ENCODE measurements around the gene SLC8A3.

SLC8A3 gene

DNA sequence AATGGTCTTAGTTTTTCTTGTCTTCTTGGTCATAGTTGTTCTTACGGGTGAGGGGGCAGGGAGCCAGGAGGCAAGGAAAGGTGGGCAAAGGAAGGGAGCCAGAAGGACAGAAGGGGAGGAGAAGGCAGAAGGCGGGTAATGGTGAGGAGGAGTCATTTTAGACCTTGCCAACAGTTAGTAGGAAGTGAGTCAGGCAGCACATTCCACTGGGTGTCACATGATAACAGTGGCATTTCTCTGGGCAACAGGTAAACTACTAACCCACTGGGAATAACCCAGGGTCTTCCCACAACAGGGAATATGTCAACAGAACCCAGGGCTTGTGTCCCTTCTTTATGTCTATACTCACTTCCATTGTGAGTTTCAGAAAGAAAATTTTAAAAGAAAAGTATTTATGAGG, 127.6 kb downstream of the SLC8A3 start:
- Histone ChIP-seq H3K9me3 (replicated peaks in 1 of 2; ENCODE audit: control insufficient read depth in 2 of 2, insufficient read depth in 1 of 2, low read depth in 1 of 2, low read length in 2 of 2) (no peaks in the 10 kb centered on the region), H3K27ac (replicated peaks; ENCODE audit: low read length) (no peak overlapping the region), H3K4me1 (ENCODE audit: control insufficient read depth in 2 of 2, insufficient read depth in 1 of 2, low read depth in 1 of 2, low read length in 2 of 2) (no peaks in the 10 kb centered on the region), H2BK15ac (ENCODE audit: low read length) (no peak overlapping the region), H2BK120ac (ENCODE audit: low read depth, low read length) (no peak overlapping the region), H2AFZ (ENCODE audit: low read length) (no peak overlapping the region), H3K36me3 (replicated peaks in 1 of 2; ENCODE audit: control insufficient read depth in 2 of 2, insufficient read depth in 2 of 2, low read length in 2 of 2) (no peaks in the 10 kb centered on the region), H3K9ac (ENCODE audit: low read depth, low read length, poor library complexity) (no peak overlapping the region), H3K79me1 (ENCODE audit: low read depth, low read length) (no peaks in the 10 kb centered on the region), H2BK5ac (ENCODE audit: low read length) (no peak overlapping the region), H2AK5ac (ENCODE audit: low read depth, low read length) (no peak overlapping the region), H3K14ac (ENCODE audit: low read length) (no peak overlapping the region), H2BK12ac (ENCODE audit: low read length) (no peak overlapping the region), H3K4me2 (ENCODE audit: insufficient read depth, low read length, poor library complexity, severe bottlenecking) (no peak overlapping the region), H3K4me3 (ENCODE audit: low read length in 2 of 2) (no peak overlapping the region), H4K91ac (ENCODE audit: low read depth, low read length, poor library complexity) (no peak overlapping the region), H3K4ac (ENCODE audit: low read length) (no peak overlapping the region), H3K27me3 (ENCODE audit: control insufficient read depth in 3 of 3, insufficient read depth in 3 of 3, low read depth in 1 of 3, low read length in 3 of 3) (peaks cover 0 to 28% (median 0%) of the 10 kb centered on the region in 3 experiments), H4K8ac (ENCODE audit: low read depth, low read length) (no peak overlapping the region), H3K23ac (ENCODE audit: low read depth, low read length, poor library complexity) (no peak overlapping the region), H3K18ac (ENCODE audit: low read length) (no peak overlapping the region)
- WGBS, 2 donors (ENCODE audit: extremely low coverage in 2 of 2, insufficient read length in 2 of 2, insufficient replicate concordance in 1 of 2): no CpG with 5 or more reads among the region's 2 CpGs
- DNase-seq (ENCODE audit: low spot score): no peak

DNA sequence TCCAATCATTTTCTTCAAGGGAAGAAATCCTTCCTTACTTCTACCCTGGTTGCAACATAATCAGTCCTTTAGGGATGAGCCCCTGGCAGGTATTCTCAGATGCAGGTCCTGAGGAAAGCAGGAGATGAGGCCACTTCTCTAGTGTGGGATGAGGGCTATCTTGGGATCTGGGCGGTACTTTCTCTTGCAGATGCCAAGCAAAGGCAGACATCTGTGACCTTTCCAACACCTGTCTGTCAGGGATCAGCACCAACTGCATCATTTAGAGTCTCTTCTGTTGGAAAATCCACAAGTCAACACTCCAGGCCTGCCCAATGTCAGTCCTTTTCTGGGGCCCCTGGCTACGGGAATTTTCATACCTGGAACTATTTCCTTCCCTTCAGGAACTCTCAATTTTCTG, 129.2 kb downstream of the SLC8A3 start:
- no peak overlapping the region for H3K4ac ChIP-seq (ENCODE audit: low read length)
- no peak overlapping the region for H3K4me3 ChIP-seq (ENCODE audit: low read length in 2 of 2)
- H3K36me3 ChIP-seq (replicated peaks in 1 of 2; ENCODE audit: control insufficient read depth in 2 of 2, insufficient read depth in 2 of 2, low read length in 2 of 2): no peaks in the 10 kb centered on the region
- DNase-seq (ENCODE audit: low spot score): no peak
- no peaks in the 10 kb centered on the region for H3K79me1 ChIP-seq (ENCODE audit: low read depth, low read length)
- no peak overlapping the region for H4K91ac ChIP-seq (ENCODE audit: low read depth, low read length, poor library complexity)
- no peak overlapping the region for H3K23ac ChIP-seq (ENCODE audit: low read depth, low read length, poor library complexity)
- peaks cover 0 to 21% (median 0%) of the 10 kb centered on the region in 3 experiments for H3K27me3 ChIP-seq (ENCODE audit: control insufficient read depth in 3 of 3, insufficient read depth in 3 of 3, low read depth in 1 of 3, low read length in 3 of 3)
- H3K18ac ChIP-seq (ENCODE audit: low read length): no peak overlapping the region
- H4K8ac ChIP-seq (ENCODE audit: low read depth, low read length): no peak overlapping the region
- no peaks in the 10 kb centered on the region for H3K4me1 ChIP-seq (ENCODE audit: control insufficient read depth in 2 of 2, insufficient read depth in 1 of 2, low read depth in 1 of 2, low read length in 2 of 2)
- H3K4me2 ChIP-seq (ENCODE audit: insufficient read depth, low read length, poor library complexity, severe bottlenecking): no peak overlapping the region
- H2BK120ac ChIP-seq (ENCODE audit: low read depth, low read length): no peak overlapping the region
- no peak overlapping the region for H2BK15ac ChIP-seq (ENCODE audit: low read length)
- no peak overlapping the region for H3K9ac ChIP-seq (ENCODE audit: low read depth, low read length, poor library complexity)
- no peak overlapping the region for H2AFZ ChIP-seq (ENCODE audit: low read length)
- no peak overlapping the region for H3K27ac ChIP-seq (replicated peaks; ENCODE audit: low read length)
- no peak overlapping the region for H2BK5ac ChIP-seq (ENCODE audit: low read length)
- H3K9me3 ChIP-seq (replicated peaks in 1 of 2; ENCODE audit: control insufficient read depth in 2 of 2, insufficient read depth in 1 of 2, low read depth in 1 of 2, low read length in 2 of 2): no peaks in the 10 kb centered on the region
- no peak overlapping the region for H3K14ac ChIP-seq (ENCODE audit: low read length)
- H2AK5ac ChIP-seq (ENCODE audit: low read depth, low read length): no peak overlapping the region
- WGBS, 2 donors (ENCODE audit: extremely low coverage in 2 of 2, insufficient read length in 2 of 2, insufficient replicate concordance in 1 of 2): no CpG with 5 or more reads among the region's 2 CpGs
- H2BK12ac ChIP-seq (ENCODE audit: low read length): no peak overlapping the region

DNA sequence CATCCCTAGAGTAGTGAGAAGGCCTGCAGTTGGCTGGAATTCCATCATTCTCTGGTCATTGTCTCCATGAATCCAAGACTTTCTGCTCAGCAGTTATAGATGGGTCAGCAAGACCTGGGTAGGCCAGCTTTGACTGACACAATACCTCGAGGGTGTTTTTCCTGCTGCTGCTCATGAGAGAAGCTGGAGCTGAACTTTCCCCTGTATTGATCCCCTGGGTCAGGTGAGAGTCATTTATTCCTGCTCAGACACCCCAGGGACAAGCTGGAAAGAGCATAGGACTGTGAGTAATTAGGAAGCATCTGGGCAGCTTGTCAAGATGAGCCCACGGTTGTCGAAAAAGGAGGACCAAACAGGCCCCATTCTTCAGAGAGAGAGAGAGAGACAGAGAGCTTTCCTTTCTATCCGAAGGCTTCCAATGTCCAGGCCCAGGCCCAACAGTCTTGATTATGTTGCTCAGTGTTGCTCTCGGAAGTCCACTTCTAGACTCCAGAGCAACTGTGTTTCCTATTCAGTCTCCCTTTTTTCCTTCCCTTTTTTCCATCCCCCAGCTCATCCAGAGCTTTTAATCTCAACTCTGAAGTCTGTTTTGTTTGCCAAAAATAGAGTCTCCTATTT, 131.1 kb downstream of the SLC8A3 start:
- Histone ChIP-seq H3K9ac (ENCODE audit: low read depth, low read length, poor library complexity) (no peak overlapping the region), H3K4ac (ENCODE audit: low read length) (no peak overlapping the region), H3K4me3 (ENCODE audit: low read length in 2 of 2) (peak overlapping the region in 1 of 2 donors; percentile 38), H3K27ac (replicated peaks; ENCODE audit: low read length) (no peak overlapping the region), H4K91ac (ENCODE audit: low read depth, low read length, poor library complexity) (no peak overlapping the region), H2AFZ (ENCODE audit: low read length) (no peak overlapping the region), H4K8ac (ENCODE audit: low read depth, low read length) (no peak overlapping the region), H3K79me1 (ENCODE audit: low read depth, low read length) (no peaks in the 10 kb centered on the region), H3K18ac (ENCODE audit: low read length) (no peak overlapping the region), H3K14ac (ENCODE audit: low read length) (no peak overlapping the region), H3K9me3 (replicated peaks in 1 of 2; ENCODE audit: control insufficient read depth in 2 of 2, insufficient read depth in 1 of 2, low read depth in 1 of 2, low read length in 2 of 2) (no peaks in the 10 kb centered on the region), H2BK120ac (ENCODE audit: low read depth, low read length) (no peak overlapping the region), H2BK12ac (ENCODE audit: low read length) (no peak overlapping the region), H2AK5ac (ENCODE audit: low read depth, low read length) (no peak overlapping the region), H3K36me3 (replicated peaks in 1 of 2; ENCODE audit: control insufficient read depth in 2 of 2, insufficient read depth in 2 of 2, low read length in 2 of 2) (no peaks in the 10 kb centered on the region), H3K4me1 (ENCODE audit: control insufficient read depth in 2 of 2, insufficient read depth in 1 of 2, low read depth in 1 of 2, low read length in 2 of 2) (no peaks in the 10 kb centered on the region), H2BK5ac (ENCODE audit: low read length) (no peak overlapping the region), H3K27me3 (ENCODE audit: control insufficient read depth in 3 of 3, insufficient read depth in 3 of 3, low read depth in 1 of 3, low read length in 3 of 3) (peaks cover 0 to 16% (median 0%) of the 10 kb centered on the region in 3 experiments), H3K4me2 (ENCODE audit: insufficient read depth, low read length, poor library complexity, severe bottlenecking) (no peak overlapping the region), H3K23ac (ENCODE audit: low read depth, low read length, poor library complexity) (no peak overlapping the region), H2BK15ac (ENCODE audit: low read length) (no peak overlapping the region)
- no CpG with 5 or more reads among the region's 5 CpGs for WGBS, 2 donors (ENCODE audit: extremely low coverage in 2 of 2, insufficient read length in 2 of 2, insufficient replicate concordance in 1 of 2)
- DNase-seq (ENCODE audit: low spot score): no peak

DNA sequence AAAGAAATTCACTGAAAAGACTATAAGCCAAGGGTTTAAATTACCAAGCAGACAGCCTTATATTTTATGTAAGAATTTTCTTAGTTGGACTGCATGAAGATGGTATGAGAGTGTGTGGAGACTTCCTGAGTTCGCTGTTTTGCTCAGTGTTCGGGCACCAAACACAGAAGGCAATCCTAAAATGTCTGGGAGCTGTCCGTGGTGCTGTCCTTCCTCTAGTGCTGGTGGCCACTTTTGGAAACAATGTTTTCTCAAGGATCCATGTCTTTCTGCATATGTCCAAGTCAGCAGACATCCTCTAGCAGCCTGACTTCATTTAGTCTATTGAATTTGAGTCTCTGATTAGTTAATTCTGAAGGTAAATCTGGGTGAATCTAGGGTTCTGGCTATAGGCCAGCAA, 135.8 kb downstream of the SLC8A3 start:
- Histone ChIP-seq H2BK5ac (ENCODE audit: low read length) (no peak overlapping the region), H4K91ac (ENCODE audit: low read depth, low read length, poor library complexity) (no peak overlapping the region), H3K4ac (ENCODE audit: low read length) (no peak overlapping the region), H2AK5ac (ENCODE audit: low read depth, low read length) (no peak overlapping the region), H3K4me2 (ENCODE audit: insufficient read depth, low read length, poor library complexity, severe bottlenecking) (no peak overlapping the region), H3K23ac (ENCODE audit: low read depth, low read length, poor library complexity) (no peak overlapping the region), H2AFZ (ENCODE audit: low read length) (no peak overlapping the region), H3K27me3 (ENCODE audit: control insufficient read depth in 3 of 3, insufficient read depth in 3 of 3, low read depth in 1 of 3, low read length in 3 of 3) (peaks cover 0 to 10% (median 0%) of the 10 kb centered on the region in 3 experiments), H3K9me3 (replicated peaks in 1 of 2; ENCODE audit: control insufficient read depth in 2 of 2, insufficient read depth in 1 of 2, low read depth in 1 of 2, low read length in 2 of 2) (no peaks in the 10 kb centered on the region), H3K14ac (ENCODE audit: low read length) (no peak overlapping the region), H3K79me1 (ENCODE audit: low read depth, low read length) (no peaks in the 10 kb centered on the region), H3K9ac (ENCODE audit: low read depth, low read length, poor library complexity) (no peak overlapping the region), H3K4me3 (ENCODE audit: low read length in 2 of 2) (no peak overlapping the region), H2BK12ac (ENCODE audit: low read length) (no peak overlapping the region), H2BK120ac (ENCODE audit: low read depth, low read length) (no peak overlapping the region), H4K8ac (ENCODE audit: low read depth, low read length) (no peak overlapping the region), H3K4me1 (ENCODE audit: control insufficient read depth in 2 of 2, insufficient read depth in 1 of 2, low read depth in 1 of 2, low read length in 2 of 2) (peaks cover 2 to 13% of the 10 kb centered on the region in 2 donors), H2BK15ac (ENCODE audit: low read length) (no peak overlapping the region), H3K36me3 (replicated peaks in 1 of 2; ENCODE audit: control insufficient read depth in 2 of 2, insufficient read depth in 2 of 2, low read length in 2 of 2) (no peaks in the 10 kb centered on the region), H3K18ac (ENCODE audit: low read length) (no peak overlapping the region), H3K27ac (replicated peaks; ENCODE audit: low read length) (no peak overlapping the region)
- WGBS, 2 donors (ENCODE audit: extremely low coverage in 2 of 2, insufficient read length in 2 of 2, insufficient replicate concordance in 1 of 2): no CpG with 5 or more reads among the region's 3 CpGs
- peak; percentile 76 for DNase-seq (ENCODE audit: low spot score)

Data from neuronal stem cell (in vitro differentiated cells).